SU-DHL-6 (cell line): ENCODE results near the gene RNF123.

ENCODE experiments used
- EZH2phosphoT487 ChIP-seq: fragments of 200-600 bp; sonication (generic), shearing (Covaris generic); conservative IDR thresholded peaks from 2 replicates; pipeline ENCODE4 v1.6.1; 2018; ENCODE audit warnings: mild to moderate bottlenecking, antibody characterized with exemption, low read length, moderate library complexity, mixed read lengths
- TF ChIP-seq, protein P1 (sequence below): fragments of 200-600 bp; sonication (generic); IDR thresholded peaks from one replicate; pipeline ENCODE4 v1.5.1; 2017; ENCODE audit warnings: antibody characterized with exemption, mild to moderate bottlenecking, low read length, moderate library complexity; ENCODE audit not compliant: insufficient read depth, poor library complexity, severe bottlenecking

DNA sequence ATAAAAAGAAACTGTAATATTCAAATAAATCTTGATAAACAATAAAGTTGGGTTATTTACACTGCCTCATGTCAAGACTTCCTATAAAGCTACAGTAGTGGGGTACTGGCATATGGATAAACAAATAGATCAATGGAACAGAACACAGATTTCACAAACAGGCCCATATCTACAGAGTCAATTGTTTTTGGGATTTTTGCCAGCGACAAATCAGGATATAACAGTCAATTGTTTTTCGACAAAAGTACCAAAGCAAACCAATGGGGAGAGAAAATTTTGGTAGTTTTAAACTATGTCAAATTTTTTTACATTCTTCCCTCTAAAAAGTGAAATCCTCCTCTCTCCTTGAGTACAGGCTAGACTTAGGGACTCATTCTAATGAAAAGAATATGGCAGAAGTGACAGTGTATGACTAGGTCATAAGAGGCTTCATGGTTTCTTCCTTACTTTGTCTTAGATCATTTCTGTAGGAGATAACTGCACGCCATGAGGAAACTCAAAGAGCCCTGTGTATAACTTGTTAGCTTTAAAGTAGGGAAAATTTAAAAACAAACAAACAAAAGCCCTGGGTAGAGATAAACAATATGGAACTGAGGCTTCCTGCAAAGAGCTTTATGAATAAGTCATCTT lies 80.0 kb downstream of the RNF123 start:
- TF ChIP-seq, protein P1, sequence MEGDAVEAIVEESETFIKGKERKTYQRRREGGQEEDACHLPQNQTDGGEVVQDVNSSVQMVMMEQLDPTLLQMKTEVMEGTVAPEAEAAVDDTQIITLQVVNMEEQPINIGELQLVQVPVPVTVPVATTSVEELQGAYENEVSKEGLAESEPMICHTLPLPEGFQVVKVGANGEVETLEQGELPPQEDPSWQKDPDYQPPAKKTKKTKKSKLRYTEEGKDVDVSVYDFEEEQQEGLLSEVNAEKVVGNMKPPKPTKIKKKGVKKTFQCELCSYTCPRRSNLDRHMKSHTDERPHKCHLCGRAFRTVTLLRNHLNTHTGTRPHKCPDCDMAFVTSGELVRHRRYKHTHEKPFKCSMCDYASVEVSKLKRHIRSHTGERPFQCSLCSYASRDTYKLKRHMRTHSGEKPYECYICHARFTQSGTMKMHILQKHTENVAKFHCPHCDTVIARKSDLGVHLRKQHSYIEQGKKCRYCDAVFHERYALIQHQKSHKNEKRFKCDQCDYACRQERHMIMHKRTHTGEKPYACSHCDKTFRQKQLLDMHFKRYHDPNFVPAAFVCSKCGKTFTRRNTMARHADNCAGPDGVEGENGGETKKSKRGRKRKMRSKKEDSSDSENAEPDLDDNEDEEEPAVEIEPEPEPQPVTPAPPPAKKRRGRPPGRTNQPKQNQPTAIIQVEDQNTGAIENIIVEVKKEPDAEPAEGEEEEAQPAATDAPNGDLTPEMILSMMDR = no peak
- no peak for TF ChIP-seq EZH2phosphoT487
